Brain microvascular endothelial cell (primary cell): Measurements from ENCODE around the gene GATA2.

ENCODE experiments used
- DNase-seq: peaks from one replicate; pipeline ENCODE4 v3.0.0-alpha.2; 2020
- H3K27ac ChIP-seq: fragments of 250-450 bp; sonication (Bioruptor Pico); 2 replicates; pipeline ENCODE4 v1.5.1; 2020; ENCODE audit warnings: mild to moderate bottlenecking, moderate library complexity
- H3K27me3 ChIP-seq: fragments of 250-450 bp; sonication (Bioruptor Pico); replicated peaks from 2 replicates; pipeline ENCODE4 v1.5.1; 2020; ENCODE audit warnings: mild to moderate bottlenecking
- H3K36me3 ChIP-seq: fragments of 250-450 bp; sonication (Bioruptor Pico); replicated peaks from 2 replicates; pipeline ENCODE4 v1.5.1; 2020; ENCODE audit warnings: mild to moderate bottlenecking
- H3K4me3 ChIP-seq: 2 replicates; pipeline ENCODE4 v1.5.1; 2011; ENCODE audit warnings: low read depth, mild to moderate bottlenecking, control low read depth, low read length, moderate library complexity
- in situ Hi-C: cut with HindIII; loops from 2 replicates; pipeline ENCODE4 v1.10.0; 2017; ENCODE audit warnings: low sequenced_read_pairs, low pct_ligation_motif_present
- TF ChIP-seq, protein P1 (sequence below): IDR thresholded peaks from 2 replicates; pipeline ENCODE4 v1.5.1; 2011; ENCODE audit warnings: low read depth, mild to moderate bottlenecking, moderate library complexity, low read length, control low read depth, inconsistent platforms; ENCODE audit errors: missing control alignments

GATA2 gene

GRCh38 chr3:128503751-128504532, 10.9 kb upstream of the GATA2 start:
- H3K36me3 ChIP-seq, result no peaks in the 10 kb centered on the region
- H3K27me3 ChIP-seq, result peaks cover under 1% of the 10 kb centered on the region
- no peak overlapping the region for H3K27ac ChIP-seq
- TF ChIP-seq, protein P1, sequence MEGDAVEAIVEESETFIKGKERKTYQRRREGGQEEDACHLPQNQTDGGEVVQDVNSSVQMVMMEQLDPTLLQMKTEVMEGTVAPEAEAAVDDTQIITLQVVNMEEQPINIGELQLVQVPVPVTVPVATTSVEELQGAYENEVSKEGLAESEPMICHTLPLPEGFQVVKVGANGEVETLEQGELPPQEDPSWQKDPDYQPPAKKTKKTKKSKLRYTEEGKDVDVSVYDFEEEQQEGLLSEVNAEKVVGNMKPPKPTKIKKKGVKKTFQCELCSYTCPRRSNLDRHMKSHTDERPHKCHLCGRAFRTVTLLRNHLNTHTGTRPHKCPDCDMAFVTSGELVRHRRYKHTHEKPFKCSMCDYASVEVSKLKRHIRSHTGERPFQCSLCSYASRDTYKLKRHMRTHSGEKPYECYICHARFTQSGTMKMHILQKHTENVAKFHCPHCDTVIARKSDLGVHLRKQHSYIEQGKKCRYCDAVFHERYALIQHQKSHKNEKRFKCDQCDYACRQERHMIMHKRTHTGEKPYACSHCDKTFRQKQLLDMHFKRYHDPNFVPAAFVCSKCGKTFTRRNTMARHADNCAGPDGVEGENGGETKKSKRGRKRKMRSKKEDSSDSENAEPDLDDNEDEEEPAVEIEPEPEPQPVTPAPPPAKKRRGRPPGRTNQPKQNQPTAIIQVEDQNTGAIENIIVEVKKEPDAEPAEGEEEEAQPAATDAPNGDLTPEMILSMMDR, result no peak
- no peak for DNase-seq
- in situ Hi-C loops, result no loop called here
- no peak overlapping the region for H3K4me3 ChIP-seq

DNA sequence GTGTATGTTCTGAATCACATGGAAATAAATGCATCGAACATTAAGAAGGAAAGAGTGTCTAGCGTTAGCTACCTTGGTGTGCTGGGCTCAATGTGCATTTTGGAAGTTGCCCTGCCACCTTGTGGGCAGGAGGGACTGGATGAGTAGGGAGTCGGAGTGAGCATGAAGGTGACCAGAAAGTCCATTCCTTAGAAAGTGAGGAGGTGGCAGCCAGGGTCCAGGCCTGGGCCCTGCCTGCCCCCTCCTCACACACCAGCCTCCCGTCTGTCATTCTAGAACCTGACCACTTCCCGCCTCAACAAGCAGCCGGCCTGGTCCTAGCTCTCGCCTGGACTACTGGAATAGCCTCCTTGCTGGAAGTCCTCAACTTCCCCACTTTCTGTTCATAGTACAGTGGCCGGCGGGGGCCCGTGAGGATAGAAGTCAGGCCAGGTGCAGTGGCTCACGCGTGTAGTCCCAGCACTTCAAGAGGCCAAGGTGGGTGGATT, 10.2 kb upstream of the GATA2 start:
- DNase-seq, result no peak
- in situ Hi-C loops, result no loop called here
- H3K27ac ChIP-seq, result no peak overlapping the region
- no peaks in the 10 kb centered on the region for H3K36me3 ChIP-seq
- peaks cover 8% of the 10 kb centered on the region for H3K27me3 ChIP-seq
- H3K4me3 ChIP-seq, result no peak overlapping the region
- TF ChIP-seq, protein P1, result peak; percentile 47

DNA sequence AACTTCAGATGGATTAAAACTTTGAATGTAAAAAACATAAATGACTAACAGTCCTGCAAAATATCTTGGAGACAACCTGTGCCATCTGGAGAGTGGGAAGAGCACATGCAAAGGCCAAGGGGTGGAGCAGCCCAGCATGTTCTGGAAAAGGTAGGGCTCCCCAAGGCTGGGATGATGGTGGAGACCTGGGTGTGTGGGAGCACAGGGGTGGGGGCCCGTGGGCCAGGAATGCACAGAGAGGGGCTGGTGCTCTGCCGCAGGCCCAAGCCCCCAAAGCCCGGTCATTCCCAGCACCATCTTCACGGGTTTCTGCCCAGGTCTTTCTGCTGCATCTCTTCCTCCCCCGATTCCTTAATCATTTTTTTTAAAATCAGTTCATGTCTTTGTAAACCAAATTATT, 9.7 kb upstream of the GATA2 start:
- Histone ChIP-seq H3K27me3 (peaks cover 9% of the 10 kb centered on the region), H3K4me3 (no peak overlapping the region), H3K27ac (no peak overlapping the region), H3K36me3 (no peaks in the 10 kb centered on the region)
- no peak for DNase-seq
- TF ChIP-seq, protein P1, result no peak
- in situ Hi-C loops, result no loop called here

DNA sequence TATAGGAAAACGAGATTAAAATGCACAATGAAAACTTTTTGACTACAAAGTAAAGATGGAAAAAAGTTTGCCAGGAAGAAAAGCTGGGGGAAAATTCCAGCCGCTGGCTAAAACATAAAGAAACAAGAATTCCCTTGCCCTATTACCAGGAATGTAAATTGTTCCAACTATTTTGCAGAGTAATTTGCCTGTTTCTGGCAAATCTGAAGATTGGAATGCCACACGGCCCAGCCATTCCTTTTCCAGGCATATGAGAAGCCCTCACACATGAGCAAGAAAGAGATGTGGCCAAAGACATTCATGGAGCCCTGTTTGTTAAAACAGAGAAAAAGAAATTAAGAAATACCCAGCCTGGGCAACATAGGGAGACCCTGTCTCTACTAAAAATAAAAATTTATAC, 8.4 kb upstream of the GATA2 start:
- no peak for DNase-seq

DNA sequence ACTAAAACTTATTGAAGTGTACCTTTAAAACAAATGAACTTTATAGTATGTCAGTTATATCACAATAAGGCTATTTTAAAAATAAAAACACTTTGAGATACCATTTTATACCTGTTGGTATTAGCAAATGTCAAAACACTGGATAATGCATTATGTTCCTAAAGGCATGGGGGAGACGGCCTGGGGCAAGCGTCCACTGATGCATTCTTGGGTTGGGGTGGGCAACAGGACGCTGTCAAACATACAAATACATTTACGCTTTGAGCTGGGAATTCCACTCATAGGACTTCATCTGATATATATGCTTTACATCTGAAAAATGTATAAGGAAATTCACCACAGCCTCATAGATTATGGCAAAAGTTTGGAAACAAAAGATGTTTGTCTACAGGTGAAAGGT, 7.6 kb upstream of the GATA2 start:
- Histone ChIP-seq H3K27ac (no peak overlapping the region), H3K4me3 (no peak overlapping the region), H3K27me3 (peaks cover 28% of the 10 kb centered on the region), H3K36me3 (no peaks in the 10 kb centered on the region)
- no peak for DNase-seq
- TF ChIP-seq, protein P1, result no peak
- in situ Hi-C loops, result no loop called here

More for the DNA sequence above, 8.4 kb upstream of the GATA2 start:
- Histone ChIP-seq H3K36me3 (no peaks in the 10 kb centered on the region), H3K27ac (no peak overlapping the region), H3K27me3 (peaks cover 21% of the 10 kb centered on the region), H3K4me3 (no peak overlapping the region)
- TF ChIP-seq, protein P1, result no peak
- in situ Hi-C loops, result no loop called here
